HG03342 (cell line): Measurements from ENCODE around the gene CLEC11A.
A peak's percentile ranks its signal among the peaks of the same experiment; 100 is the strongest.
"Not testable (repeated sequence)": the region's sequence is repeated elsewhere in the genome, so short reads cannot be mapped to it uniquely, and the experiment has no call there.

Experiments
- ATAC-seq: cut with Tn5 transposase; IDR thresholded peaks from one replicate; pipeline ENCODE4 v1.9.1; 2021; ENCODE audit warnings: mild to moderate bottlenecking, moderate library complexity; ENCODE audit not compliant: unreplicated experiment

Gene CLEC11A

DNA sequence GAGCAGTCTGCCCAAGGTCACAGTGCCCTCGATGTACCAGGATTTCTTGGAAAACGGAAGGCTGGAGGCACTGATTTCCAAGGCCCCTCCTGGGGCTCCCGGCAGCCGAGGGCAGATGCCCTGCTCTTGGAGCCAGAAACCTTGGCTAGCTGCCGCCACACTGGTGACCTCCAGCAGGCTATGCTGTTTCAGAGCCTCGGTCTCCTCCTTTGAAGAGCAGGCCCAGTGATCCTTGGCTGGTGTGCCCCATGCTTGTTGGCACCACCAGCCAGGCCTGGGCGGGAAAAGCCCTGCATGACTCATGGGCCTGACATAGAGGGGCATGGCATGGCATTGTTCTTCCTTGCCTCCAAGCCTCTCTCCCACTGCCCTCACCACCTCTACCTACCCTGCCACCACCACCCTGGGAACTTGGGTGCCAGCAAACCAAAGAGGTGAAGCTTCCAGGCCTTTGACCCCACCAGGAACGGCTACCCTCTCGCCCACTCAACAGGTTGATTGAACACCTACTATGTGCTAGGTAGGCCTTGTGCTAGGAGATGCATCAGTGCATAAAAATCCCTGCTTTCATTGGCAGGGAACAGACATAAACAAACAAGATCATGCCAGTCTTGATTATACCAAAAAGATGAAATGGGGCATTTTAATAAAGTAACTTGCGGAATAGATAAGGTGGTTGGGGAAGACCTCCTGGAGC lies 1.6 kb upstream of the CLEC11A start:
- no peak for ATAC-seq

GRCh38 chr19:50722201-50723013 lies 757 bp upstream of the CLEC11A start:
- ATAC-seq = no peak

DNA sequence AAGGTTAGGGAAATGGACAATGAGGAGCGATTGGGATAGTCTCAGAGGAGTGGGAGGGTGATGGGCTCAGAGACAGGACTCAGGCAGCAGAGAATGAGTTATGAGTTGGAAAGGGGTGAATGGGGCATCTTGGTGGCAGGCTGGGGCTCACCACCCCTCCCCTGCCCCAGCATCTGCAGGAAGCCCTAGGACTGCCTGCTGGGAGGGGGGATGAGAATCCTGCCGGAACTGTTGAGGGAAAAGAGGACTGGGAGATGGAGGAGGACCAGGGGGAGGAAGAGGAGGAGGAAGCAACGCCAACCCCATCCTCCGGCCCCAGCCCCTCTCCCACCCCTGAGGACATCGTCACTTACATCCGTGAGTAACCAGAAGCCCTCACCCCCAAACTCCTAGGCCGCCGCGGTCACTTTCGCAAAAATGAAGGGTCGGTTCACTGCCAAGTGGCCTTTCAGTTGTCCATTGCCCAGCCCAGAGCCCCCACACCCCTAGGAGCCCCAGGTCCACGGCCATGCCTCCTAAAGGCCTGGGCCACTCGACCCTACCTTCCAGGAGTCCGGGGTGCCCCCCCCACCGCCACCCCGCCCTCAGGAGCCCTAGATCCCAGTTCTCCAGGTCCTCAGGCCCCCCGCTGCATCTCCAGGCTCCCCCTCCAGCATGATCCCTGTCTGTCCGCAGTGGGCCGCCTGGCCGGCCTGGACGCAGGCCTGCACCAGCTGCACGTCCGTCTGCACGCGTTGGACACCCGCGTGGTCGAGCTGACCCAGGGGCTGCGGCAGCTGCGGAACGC lies 764 bp downstream of the CLEC11A start:
- ATAC-seq = no peak

GRCh38 chr19:50724522-50725217 lies 1.5 kb downstream of the CLEC11A start:
- peak; percentile 65 for ATAC-seq

DNA sequence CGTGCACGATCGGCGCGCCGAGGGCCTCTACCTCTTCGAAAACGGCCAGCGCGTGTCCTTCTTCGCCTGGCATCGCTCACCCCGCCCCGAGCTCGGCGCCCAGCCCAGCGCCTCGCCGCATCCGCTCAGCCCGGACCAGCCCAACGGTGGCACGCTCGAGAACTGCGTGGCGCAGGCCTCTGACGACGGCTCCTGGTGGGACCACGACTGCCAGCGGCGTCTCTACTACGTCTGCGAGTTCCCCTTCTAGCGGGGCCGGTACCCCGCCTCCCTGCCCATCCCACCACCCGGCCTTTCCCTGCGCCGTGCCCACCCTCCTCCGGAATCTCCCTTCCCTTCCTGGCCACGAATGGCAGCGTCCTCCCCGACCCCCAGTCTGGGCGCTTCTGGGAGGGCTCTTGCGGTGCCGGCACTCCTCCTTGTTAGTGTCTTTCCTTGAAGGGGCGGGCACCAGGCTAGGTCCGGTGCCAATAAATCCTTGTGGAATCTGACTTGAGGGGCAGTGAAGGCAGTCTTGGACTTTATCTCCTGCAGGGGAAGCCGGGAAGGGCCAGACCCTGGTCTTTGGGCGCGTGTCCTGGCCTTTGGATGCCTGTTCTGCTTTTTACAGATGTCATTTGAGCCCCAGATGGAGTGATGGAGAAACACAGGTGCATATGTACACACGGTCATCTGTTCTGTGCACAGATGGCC lies 2.2 kb downstream of the CLEC11A start:
- no peak for ATAC-seq

DNA sequence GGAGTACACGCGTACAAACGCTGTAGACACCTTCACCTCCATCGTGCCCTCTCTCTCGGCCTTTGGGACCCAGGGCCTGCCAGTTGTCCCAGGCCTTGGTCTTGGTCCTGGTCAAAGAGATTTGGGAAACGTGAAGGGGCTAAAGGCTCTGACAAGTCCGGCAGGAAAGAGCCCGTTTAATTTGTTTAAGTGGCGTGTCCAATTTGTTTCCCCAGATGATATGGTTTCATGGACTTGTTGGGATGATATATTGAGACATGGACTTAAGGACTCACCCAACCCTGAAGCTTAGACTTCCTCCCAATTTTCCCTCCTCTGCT lies 2.7 kb downstream of the CLEC11A start:
- no peak for ATAC-seq

- no peak for ATAC-seq
These were observed 5.0 kb downstream of the CLEC11A start for GRCh38 chr19:50728084-50728737.

- ATAC-seq = no peak
These were observed 6.7 kb downstream of the CLEC11A start for GRCh38 chr19:50729894-50730293.

DNA sequence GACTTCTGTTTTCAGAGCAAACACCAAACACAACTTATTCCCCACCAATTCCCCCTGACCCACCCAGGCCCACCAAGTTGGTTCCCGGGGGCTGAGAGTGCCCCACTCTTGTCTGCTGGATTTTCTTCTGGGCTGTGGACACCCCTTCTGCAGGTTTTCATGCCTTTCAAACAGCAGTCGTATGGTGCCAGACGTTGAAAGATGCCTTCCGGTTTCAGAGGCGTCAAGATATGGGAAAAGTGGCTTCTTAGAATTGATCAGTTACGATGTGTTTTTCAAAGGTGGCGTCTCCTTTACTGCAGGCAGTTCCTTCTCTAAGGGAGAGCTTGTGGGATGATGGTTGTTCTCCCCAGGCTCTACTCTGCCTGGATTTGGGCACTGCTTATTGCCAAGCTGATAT lies 12.7 kb downstream of the CLEC11A start:
- ATAC-seq = no peak

GRCh38 chr19:50736338-50736737 lies 13.2 kb downstream of the CLEC11A start:
- no peak for ATAC-seq

GRCh38 chr19:50739132-50739913 lies 16.2 kb downstream of the CLEC11A start:
- ATAC-seq = no peak

- ATAC-seq = no peak
These were observed 16.8 kb downstream of the CLEC11A start for GRCh38 chr19:50739914-50740426.

DNA sequence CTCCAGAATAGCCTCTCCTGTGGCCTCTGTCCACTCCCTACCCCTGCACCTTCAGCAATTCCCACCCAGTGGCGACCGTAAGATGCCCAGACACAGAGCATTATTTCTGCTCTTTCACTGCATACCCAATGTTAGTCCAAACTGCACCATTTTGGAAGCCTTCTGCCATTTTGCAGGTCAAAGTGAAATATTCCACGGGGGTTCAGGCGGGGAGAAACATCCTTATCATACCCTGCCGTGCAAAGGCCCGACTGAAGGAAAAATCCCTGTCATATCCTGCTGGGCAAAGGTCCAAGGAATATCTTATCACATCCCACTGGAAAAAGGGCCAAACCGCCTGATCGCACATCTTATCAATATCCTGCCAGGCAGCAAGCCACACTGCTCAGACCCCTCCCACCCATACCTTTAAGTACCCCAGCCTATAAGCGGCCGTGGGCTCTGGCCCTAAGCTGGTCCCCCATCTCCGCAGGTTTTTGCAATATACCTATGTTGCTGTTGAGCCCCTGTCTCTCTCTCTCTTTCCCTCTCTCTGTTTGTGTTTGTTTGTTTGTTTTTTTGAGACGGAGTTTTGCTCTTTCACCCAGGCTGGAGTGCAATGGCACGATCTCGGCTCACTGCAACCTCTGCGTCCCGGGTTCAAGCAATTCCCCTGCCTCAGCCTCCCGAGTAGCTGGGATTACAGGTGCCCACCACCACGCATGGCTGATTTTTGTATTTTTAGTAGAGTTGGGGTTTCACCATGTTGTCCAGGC lies 18.2 kb downstream of the CLEC11A start:
- ATAC-seq = no peak

DNA sequence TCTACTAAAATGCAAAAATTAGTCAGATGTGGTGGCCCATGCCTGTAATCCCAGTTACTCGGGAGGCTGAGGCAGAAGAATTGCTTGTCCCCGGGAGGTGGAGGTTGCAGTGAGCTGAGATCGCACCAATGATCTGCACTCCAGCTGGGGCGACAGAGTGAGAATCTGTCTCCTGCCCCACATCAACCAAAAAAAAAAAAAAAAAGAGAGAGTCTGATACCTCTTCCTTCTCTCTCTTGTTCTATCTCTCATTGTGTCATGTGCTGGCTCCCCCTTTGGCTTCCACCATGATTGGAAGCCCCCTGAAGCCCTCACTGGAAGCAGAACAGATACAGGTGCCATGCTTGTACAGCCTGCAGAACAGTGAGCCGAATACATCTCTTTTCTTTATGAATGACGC lies 20.4 kb downstream of the CLEC11A start:
- no peak for ATAC-seq

DNA sequence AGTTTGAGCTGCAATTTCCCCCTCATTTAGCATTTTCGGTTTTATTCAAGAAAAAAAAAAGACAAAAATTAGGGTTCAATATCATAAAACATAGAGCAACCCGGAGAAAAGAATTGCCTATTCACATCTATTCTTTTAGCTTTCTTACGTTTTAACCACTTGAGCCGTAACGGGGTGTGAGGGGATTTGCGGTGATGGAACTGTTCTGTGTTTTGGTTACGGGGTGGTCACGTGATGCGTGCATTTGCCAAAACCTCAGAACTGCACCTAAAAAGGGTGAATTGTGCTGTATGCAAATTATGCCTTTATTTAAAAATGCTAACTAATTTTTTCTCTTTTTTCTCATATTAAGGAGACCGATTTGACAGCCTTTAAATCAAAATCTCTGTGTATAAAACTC lies 22.1 kb downstream of the CLEC11A start:
- ATAC-seq = no peak

DNA sequence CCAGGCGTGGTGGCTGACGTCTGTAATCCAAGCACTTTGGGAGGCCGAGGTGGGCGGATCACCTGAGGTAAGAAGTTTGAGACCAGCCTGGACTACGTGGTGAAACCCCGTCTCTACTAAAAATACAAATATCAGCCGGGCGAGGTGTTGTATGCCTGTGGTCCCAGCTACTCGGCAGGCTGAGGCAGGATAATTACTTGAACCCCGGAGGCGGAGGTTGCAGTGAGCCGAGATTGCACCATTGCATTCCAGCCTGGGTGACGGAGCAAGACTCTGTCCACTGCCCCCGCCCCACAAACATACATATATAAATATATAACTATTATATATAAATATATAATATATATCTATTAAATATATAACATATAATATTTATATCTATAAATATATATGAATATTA lies 24.0 kb downstream of the CLEC11A start:
- ATAC-seq = not testable (repeated sequence)

DNA sequence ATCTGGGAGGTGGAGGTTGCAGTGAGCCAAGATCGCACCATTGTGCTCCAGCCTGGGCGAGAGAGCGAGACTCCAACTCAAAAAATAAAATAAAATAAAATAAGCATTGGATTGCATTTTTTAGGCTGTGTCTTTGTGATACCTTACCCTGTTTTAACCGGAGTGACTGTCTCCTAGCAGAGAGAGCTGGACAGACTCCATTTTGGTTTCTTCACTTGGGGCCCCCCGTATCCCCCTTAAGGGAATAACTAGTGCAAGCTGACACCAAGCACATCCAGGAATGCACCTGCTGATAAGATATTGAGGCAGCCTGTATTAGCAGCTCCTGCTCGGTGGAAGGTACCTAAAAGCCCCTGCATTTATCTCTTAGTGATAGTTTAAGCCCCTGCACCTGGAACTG lies 26.3 kb downstream of the CLEC11A start:
- no peak for ATAC-seq

DNA sequence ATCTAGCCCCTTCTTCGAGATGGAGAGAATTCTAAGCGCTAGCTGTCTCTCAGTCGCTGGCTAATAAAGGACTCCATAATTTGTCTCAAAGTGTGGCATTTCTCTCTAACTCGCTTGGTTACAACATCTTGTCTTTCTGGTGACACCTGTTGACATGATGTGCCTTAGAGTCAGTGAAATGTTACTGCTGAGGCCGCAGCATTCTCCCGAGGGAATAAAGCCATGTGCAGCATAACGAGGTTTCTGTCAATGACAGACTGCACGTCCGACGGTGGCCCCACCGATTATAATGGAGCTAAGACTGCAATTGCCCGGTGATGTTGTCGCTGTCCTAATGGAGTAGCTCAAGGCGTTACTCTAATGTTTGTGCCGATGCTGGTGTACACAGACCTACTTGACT lies 26.8 kb downstream of the CLEC11A start:
- ATAC-seq = no peak
